Right lobe of liver (tissue), 6 donors: ENCODE results near the gene C9. TPM values are rescaled to one million over a fixed set of nuclear protein-coding genes. Genes with fewer than 3 reads are reported as not detected.

Experiments used
- ATAC-seq, 4 donors: fragments of 200-7000 bp; cut with Tn5 transposase; one replicate each; pipeline ENCODE4 v1.9.1; 2020; ENCODE audit warnings: mild to moderate bottlenecking in 4 of 4, moderate library complexity in 4 of 4
- DNase-seq, 3 donors: peaks; one replicate each; pipeline ENCODE4 v3.0.0-alpha.2; 2020
- H3K27ac ChIP-seq, 3 donors: fragments of 200-600 bp; one replicate each; pipeline ENCODE4 v1.8.0; 2022
- H3K27me3 ChIP-seq, 2 donors: fragments of 200-600 bp; one replicate each; pipeline ENCODE4 v1.8.0; 2022
- H3K36me3 ChIP-seq, 4 donors: fragments of 200-600 bp; sonication (generic) in 1 of 4; one replicate each; pipeline versions ENCODE4 v1.5.1 to v1.8.0; 2017 to 2022; ENCODE audit warnings: control low read depth in 1 of 4
- H3K4me1 ChIP-seq, 4 donors: fragments of 200-600 bp; sonication (generic) in 1 of 4; one replicate each; pipeline versions ENCODE4 v1.5.1 to v1.8.0; 2017 to 2022; ENCODE audit warnings: control low read depth in 1 of 4
- H3K4me3 ChIP-seq, 3 donors: fragments of 200-600 bp; one replicate each; pipeline ENCODE4 v1.8.0; 2022
- H3K9me3 ChIP-seq, 4 donors: fragments of 200-600 bp; sonication (generic) in 1 of 4; one replicate each; pipeline versions ENCODE4 v1.5.1 to v1.8.0; 2017 to 2022; ENCODE audit warnings: control low read depth in 1 of 4
- CTCF ChIP-seq, 4 donors: fragments of 200-600 bp in 3 of 4; fragments of 450-650 bp in 1 of 4; IDR thresholded peaks; one replicate each; pipeline versions ENCODE4 v1.5.1 to v1.8.0; 2016 to 2022; ENCODE audit warnings: antibody characterized with exemption in 4 of 4, mild to moderate bottlenecking in 2 of 4
- POLR2A ChIP-seq: fragments of 450-650 bp; IDR thresholded peaks from one replicate; pipeline ENCODE4 v1.6.1; 2017; ENCODE audit warnings: antibody characterized with exemption, mild to moderate bottlenecking
- WGBS: methylation state at CpG from one replicate; pipeline ENCODE4 v1.1.6; 2018; ENCODE audit warnings: low coverage, low lambda C conversion rate; ENCODE audit not compliant: insufficient coverage; ENCODE audit errors: missing lambda C conversion rate; 5-methylcytosine and 5-hydroxymethylcytosine counted together
- intact Hi-C, 2 donors: fragments of 100-400 bp; cut with DNase I; formaldehyde crosslinking; loops; one replicate each; pipeline versions ENCODE4 v1.11.2 to v1.14.1; 2022
- total RNA-seq, 6 experiments: library from RNA; depleted of rRNA in 2 of 6; stranded (reverse); fragments of >200 nt in 2 of 6; fragmentation: NEBNext Ultra II Directional in 3 of 6; extraction: Animal tissue kit (Norgen Biotek cat#: 25700) in 3 of 6; gene quantifications; one replicate each; pipeline versions ENCODE4 v1.1.0 to v1.2.4, GENCODE V29; 2016 to 2023
- donor health status: DM: no; HTN: yes; CAD: no.
- donor health status: DM: no; HTN: no; CAD: no.
- donor health status: DM: no; HTN: no; CAD: no.
- donor health status: DM: no; HTN: yes; CAD: no.
- donor health status: DM: no; HTN: yes; CAD: no.

C9 gene
- total RNA-seq, 6 experiments from 2014 or later = 926 to 1,698 (median 1,449) TPM

DNA sequence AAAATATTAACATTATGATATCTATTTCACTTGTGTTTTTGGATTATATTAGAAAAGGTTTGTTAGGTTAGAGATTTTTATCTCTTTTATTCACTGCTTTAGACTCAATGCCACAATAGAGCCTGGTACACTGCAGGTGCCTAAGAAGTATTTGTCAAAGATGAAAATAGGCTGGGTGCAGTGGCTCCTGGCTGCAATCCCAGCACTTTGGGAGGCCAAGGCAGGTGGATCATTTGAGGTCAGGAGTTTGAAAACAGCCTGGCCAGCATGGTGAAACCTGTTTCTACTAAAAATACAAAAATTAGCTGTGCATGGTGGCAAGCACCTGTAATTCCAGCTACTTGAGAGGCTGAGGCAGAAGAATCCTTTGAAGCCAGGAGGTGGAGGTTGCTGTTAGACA is 64.3 kb downstream of the C9 start:
- Histone ChIP-seq H3K4me1 (no peaks in the 10 kb centered on the region), H3K27me3 (no peaks in the 10 kb centered on the region), H3K36me3 (peaks cover 0 to 28% (median 9%) of the 10 kb centered on the region in 4 donors), H3K9me3 (no peaks in the 10 kb centered on the region), H3K4me3 (no peak overlapping the region), H3K27ac (no peak overlapping the region)
- peak in 2 of 3 donors; percentile 52 to 60 for DNase-seq
- ATAC-seq = peak in 3 of 4 donors; percentile 29 to 77 (median 60)
- intact Hi-C loops = no loop called here
- TF ChIP-seq POLR2A (no peak), CTCF (IDR thresholded peaks at IDR 0.05) (no peak)

DNA sequence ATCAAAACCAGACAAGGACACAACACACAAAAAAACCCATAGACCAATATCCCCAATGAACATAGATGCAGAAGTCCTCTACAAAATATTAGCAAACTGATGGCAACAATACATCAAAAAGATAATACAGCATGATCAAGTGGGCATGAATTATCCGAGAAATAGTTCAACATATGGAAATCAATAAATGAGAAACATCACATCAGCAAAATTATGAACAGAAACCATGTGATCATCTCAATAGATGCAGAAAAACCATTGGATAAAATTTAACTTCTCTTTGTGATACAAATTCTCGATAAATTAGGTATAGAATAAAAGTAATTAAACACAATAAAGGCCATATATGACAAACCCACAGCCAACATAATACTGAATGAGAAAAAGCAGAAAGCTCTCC is 69.6 kb downstream of the C9 start:
- DNase-seq (no peak), ATAC-seq (no peak)
- no peaks in the 10 kb centered on the region for H3K9me3 ChIP-seq
- no peaks in the 10 kb centered on the region for H3K27me3 ChIP-seq
- no peak overlapping the region for H3K27ac ChIP-seq
- TF ChIP-seq POLR2A (no peak), CTCF (IDR thresholded peaks at IDR 0.05) (no peak)
- peaks cover 0 to 24% (median 7%) of the 10 kb centered on the region in 4 donors for H3K36me3 ChIP-seq
- intact Hi-C loops = no loop called here
- no peaks in the 10 kb centered on the region for H3K4me1 ChIP-seq
- H3K4me3 ChIP-seq = no peak overlapping the region
- 65% methylated on average over 2 of the region's 2 CpGs for WGBS

DNA sequence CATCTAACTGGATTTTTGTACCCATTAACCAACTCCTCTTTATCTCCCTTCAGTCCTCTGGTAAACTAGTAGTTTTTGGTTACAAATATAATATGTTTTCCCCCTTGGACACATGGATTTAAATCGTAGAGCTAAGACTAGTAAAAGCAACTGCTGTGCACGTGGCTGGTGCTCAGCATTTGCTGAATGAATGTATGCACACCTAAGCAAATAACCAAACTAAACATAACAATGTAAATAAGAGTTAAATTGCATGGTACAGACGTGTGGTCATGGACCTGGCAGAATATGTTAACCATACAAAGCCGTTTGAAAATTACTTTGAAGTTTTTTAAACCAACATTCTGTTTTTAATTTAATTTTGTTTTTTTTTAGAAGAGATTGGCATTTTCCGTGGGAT is 79.7 kb downstream of the C9 start:
- TF ChIP-seq CTCF (IDR thresholded peaks at IDR 0.05) (no peak), POLR2A (no peak)
- Histone ChIP-seq H3K27ac (no peak overlapping the region), H3K27me3 (no peaks in the 10 kb centered on the region), H3K9me3 (peaks cover 0 to 4% (median 0%) of the 10 kb centered on the region in 4 donors), H3K4me1 (no peaks in the 10 kb centered on the region), H3K36me3 (peaks cover 0 to 49% (median 32%) of the 10 kb centered on the region in 4 donors), H3K4me3 (no peak overlapping the region)
- 61% methylated on average over 5 of the region's 5 CpGs for WGBS
- ATAC-seq (no peak), DNase-seq (no peak)
- intact Hi-C loops = no loop called here

DNA sequence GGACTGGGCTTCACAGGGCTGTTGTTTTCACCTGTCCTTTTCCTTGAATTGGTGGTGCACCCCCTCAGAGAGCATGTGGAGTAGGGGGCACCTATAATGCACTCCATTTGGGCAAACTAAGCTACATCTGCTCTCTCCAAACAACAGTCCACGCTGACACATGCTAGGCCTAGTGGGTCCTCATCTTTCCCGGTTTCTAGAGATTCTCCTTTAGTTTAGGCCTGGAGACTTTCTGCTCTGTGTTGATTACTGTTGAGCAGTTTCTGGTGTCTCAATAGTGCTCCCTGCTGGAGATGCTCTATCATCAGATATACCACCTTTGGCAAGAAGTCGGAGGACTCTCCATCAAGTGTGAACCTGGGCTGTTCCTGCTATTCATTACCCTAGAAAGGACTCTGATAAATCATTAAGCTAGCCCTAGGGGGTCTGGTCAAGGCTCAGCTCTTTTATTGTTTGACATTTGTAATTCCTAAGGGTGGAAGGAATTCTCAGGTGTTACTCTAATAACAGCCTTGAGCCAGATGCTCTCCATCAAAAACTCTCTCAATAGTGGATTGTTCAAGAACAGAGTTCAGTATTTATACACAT is 81.0 kb downstream of the C9 start:
- no peak for TF ChIP-seq POLR2A
- peak; percentile 27 to 44 (median 40) for TF ChIP-seq CTCF (IDR thresholded peaks at IDR 0.05)
- Histone ChIP-seq H3K4me1 (no peaks in the 10 kb centered on the region), H3K9me3 (peaks cover 0 to 4% (median 0%) of the 10 kb centered on the region in 4 donors), H3K27ac (no peak overlapping the region), H3K36me3 (peaks cover 0 to 45% (median 28%) of the 10 kb centered on the region in 4 donors), H3K4me3 (no peak overlapping the region), H3K27me3 (no peaks in the 10 kb centered on the region)
- no peak for DNase-seq
- 15% methylated on average over 3 of the region's 3 CpGs for WGBS
- intact Hi-C loops = no loop called here
- peak; percentile 75 to 89 (median 83) for ATAC-seq
